ENCODE measurements around the gene TBXAS1.

The TBXAS1 gene

GRCh38 chr7:139857791-139858190 lies 28.7 kb downstream of the TBXAS1 start:
- no peak for DNase-seq

- DNase-seq = no peak
Observed at GRCh38 chr7:139860090-139860775, 31.2 kb downstream of the TBXAS1 start.

- DNase-seq = no peak
Observed at GRCh38 chr7:139861803-139862202, 32.7 kb downstream of the TBXAS1 start.

- DNase-seq = no peak
Observed at GRCh38 chr7:139866047-139866837, 37.2 kb downstream of the TBXAS1 start.

- no peak for DNase-seq
Observed at GRCh38 chr7:139867847-139868246, 38.8 kb downstream of the TBXAS1 start.

GRCh38 chr7:139869886-139870285 lies 40.8 kb downstream of the TBXAS1 start:
- DNase-seq = no peak

- no peak for DNase-seq
Observed at GRCh38 chr7:139870380-139870779, 41.3 kb downstream of the TBXAS1 start.

- no peak for DNase-seq
Observed at GRCh38 chr7:139871331-139871730, 42.3 kb downstream of the TBXAS1 start.

- DNase-seq = no peak
Observed at GRCh38 chr7:139871820-139872219, 42.8 kb downstream of the TBXAS1 start.

GRCh38 chr7:139873593-139874301 lies 44.7 kb downstream of the TBXAS1 start:
- no peak for DNase-seq

- DNase-seq = no peak
Observed at GRCh38 chr7:139874302-139874629, 45.2 kb downstream of the TBXAS1 start.

- no peak for DNase-seq
Observed at GRCh38 chr7:139875821-139876241, 46.8 kb downstream of the TBXAS1 start.

- no peak for DNase-seq
Observed at GRCh38 chr7:139876622-139877283, 47.7 kb downstream of the TBXAS1 start.

GRCh38 chr7:139883814-139884213 lies 54.8 kb downstream of the TBXAS1 start:
- no peak for DNase-seq

- no peak for DNase-seq
Observed at GRCh38 chr7:139884441-139884840, 55.4 kb downstream of the TBXAS1 start.

- no peak for DNase-seq
Observed at GRCh38 chr7:139885511-139885910, 56.4 kb downstream of the TBXAS1 start.

GRCh38 chr7:139886206-139886605 lies 57.1 kb downstream of the TBXAS1 start:
- DNase-seq = no peak

- no peak for DNase-seq
Observed at GRCh38 chr7:139886899-139887298, 57.8 kb downstream of the TBXAS1 start.

- no peak for DNase-seq
Observed at GRCh38 chr7:139887992-139888481, 59.0 kb downstream of the TBXAS1 start.

- no peak for DNase-seq
Observed at GRCh38 chr7:139889186-139889871, 60.3 kb downstream of the TBXAS1 start.

GRCh38 chr7:139893461-139893860 lies 64.4 kb downstream of the TBXAS1 start:
- no peak for DNase-seq

- DNase-seq = no peak
Observed at GRCh38 chr7:139893999-139894398, 64.9 kb downstream of the TBXAS1 start.
